Kidney (tissue), 14 donors: ENCODE measurements around the gene ERLEC1. TPM values are rescaled to one million over a fixed set of nuclear protein-coding genes. Genes with fewer than 3 reads are reported as not detected.

Source experiments
- DNase-seq, 5 donors: peaks; one replicate each; pipeline ENCODE4 v3.0.0-alpha.2; 2013 to 2020
- FAIRE-seq: peaks from 2 replicates; lab custom pipeline; 2012; peaks lifted over from hg19 to GRCh38; lab: Jason Lieb, UNC
- H3K27ac ChIP-seq, 2 donors: one replicate each; pipeline ENCODE4 v1.7.0; 2013; ENCODE audit warnings: low read depth in 2 of 2, low read length in 2 of 2, inconsistent platforms in 1 of 2
- H3K27me3 ChIP-seq: one replicate; pipeline ENCODE4 v1.7.1; 2013; ENCODE audit warnings: low read length, inconsistent platforms; ENCODE audit not compliant: control insufficient read depth, insufficient read depth
- H3K36me3 ChIP-seq, 3 donors: one replicate each; pipeline versions ENCODE4 v1.7.0 to v1.7.1; 2013; ENCODE audit warnings: low read length in 3 of 3, control low read depth in 1 of 3, inconsistent platforms in 1 of 3; ENCODE audit not compliant: insufficient read depth in 3 of 3, control insufficient read depth in 2 of 3
- H3K4me1 ChIP-seq, 3 donors: one replicate each; pipeline versions ENCODE4 v1.7.0 to v1.7.1; 2013; ENCODE audit warnings: low read length in 3 of 3, inconsistent platforms in 1 of 3, low read depth in 1 of 3; ENCODE audit not compliant: control insufficient read depth in 2 of 3, insufficient read depth in 2 of 3
- H3K4me3 ChIP-seq, 3 donors: one replicate each; pipeline versions ENCODE4 v1.7.0 to v1.8.1; 2013; ENCODE audit warnings: low read length in 3 of 3, control low read depth in 1 of 3, inconsistent platforms in 1 of 3
- H3K9ac ChIP-seq, 3 donors: one replicate each; pipeline versions ENCODE4 v1.7.0 to v1.7.1; 2013; ENCODE audit warnings: low read length in 3 of 3, control low read depth in 1 of 3, inconsistent platforms in 1 of 3
- H3K9me3 ChIP-seq, 3 donors: one replicate each; pipeline versions ENCODE4 v1.7.0 to v1.7.1; 2013; ENCODE audit warnings: low read length in 3 of 3, control low read depth in 1 of 3, inconsistent platforms in 1 of 3; ENCODE audit not compliant: control insufficient read depth in 2 of 3, insufficient read depth in 1 of 3
- CTCF ChIP-seq: IDR thresholded peaks from 3 replicates; pipeline ENCODE4 v1.5.1; 2012; ENCODE audit warnings: mild to moderate bottlenecking, moderate library complexity, borderline replicate concordance; ENCODE audit not compliant: insufficient read depth; ENCODE audit errors: extremely low read depth
- intact Hi-C: fragments of 100-400 bp; cut with DNase I; formaldehyde crosslinking; loops from one replicate; pipeline ENCODE4 v1.11.1; 2022
- polyA plus RNA-seq: library from polyadenylated mRNA; stranded (reverse); fragments of 350-450 nt; fragmentation: Illumina TruSeq; extraction: RNeasy Lipid Tissue Mini Kit (QIAGEN cat#74804); gene quantifications from one replicate; pipeline ENCODE4 v1.2.3, GENCODE V29; 2014; ENCODE audit warnings: low read depth, low replicate concordance; ENCODE audit not compliant: insufficient read depth
- total RNA-seq: library from RNA; stranded (reverse); fragmentation: NEBNext Ultra II Directional; extraction: Animal tissue kit (Norgen Biotek cat#: 25700); gene quantifications from one replicate; pipeline ENCODE4 v1.2.1, GENCODE V29; 2021
- donor health status: control.
- donor health status: control.
- donor health status: control.
- donor health status: control.
- donor health status: control.
- donor health status: DM: yes; HTN: yes; CAD: no.
- donor health status: Normal renal cell carcinoma (clear cell type).

ERLEC1 gene
- total and polyA plus RNA-seq, 2 donors from 2014 or later: 39.9 to 43.7 TPM

- H3K27ac ChIP-seq: no peak overlapping the region
- H3K27me3 ChIP-seq: no peaks in the 10 kb centered on the region
- H3K4me1 ChIP-seq: no peaks in the 10 kb centered on the region
- no peak overlapping the region for H3K9ac ChIP-seq
- intact Hi-C loops: no loop called here
- peaks cover 0 to 2% (median 0%) of the 10 kb centered on the region in 3 donors for H3K36me3 ChIP-seq
- DNase-seq (no peak), FAIRE-seq (no peak)
- TF ChIP-seq CTCF: no peak
- no peak overlapping the region for H3K4me3 ChIP-seq
- no peaks in the 10 kb centered on the region for H3K9me3 ChIP-seq
Observed at GRCh38 chr2:53739032-53739431, 47.8 kb upstream of the ERLEC1 start.

- Histone ChIP-seq H3K9ac (no peak overlapping the region), H3K4me3 (no peak overlapping the region), H3K27ac (no peak overlapping the region), H3K4me1 (no peaks in the 10 kb centered on the region), H3K36me3 (peaks cover 0 to 2% (median 0%) of the 10 kb centered on the region in 3 donors), H3K9me3 (no peaks in the 10 kb centered on the region), H3K27me3 (no peaks in the 10 kb centered on the region)
- FAIRE-seq: no peak
- TF ChIP-seq CTCF: peak; percentile 5
- intact Hi-C loops: no loop called here
- peak in 2 of 5 donors; percentile 46 to 78 for DNase-seq
Observed at GRCh38 chr2:53740170-53740569, 46.7 kb upstream of the ERLEC1 start.

GRCh38 chr2:53744395-53745065 is 42.3 kb upstream of the ERLEC1 start:
- Histone ChIP-seq H3K36me3 (no peaks in the 10 kb centered on the region), H3K9ac (no peak overlapping the region), H3K4me3 (no peak overlapping the region), H3K27me3 (no peaks in the 10 kb centered on the region), H3K27ac (no peak overlapping the region), H3K4me1 (no peaks in the 10 kb centered on the region), H3K9me3 (no peaks in the 10 kb centered on the region)
- intact Hi-C loops: no loop called here
- DNase-seq (no peak), FAIRE-seq (no peak)
- TF ChIP-seq CTCF: no peak
